B cell (primary cell): ENCODE measurements around the gene CAMKK2.

Source experiments
- EZH2 ChIP-seq: IDR thresholded peaks from 2 replicates; pipeline ENCODE4 v1.6.1; 2012; ENCODE audit warnings: borderline replicate concordance, low read depth, mild to moderate bottlenecking, moderate library complexity, low read length; ENCODE audit not compliant: insufficient read depth, poor library complexity, severe bottlenecking
- TF ChIP-seq, protein P1 (sequence below): fragments of 200-600 bp; IDR thresholded peaks from one replicate; pipeline ENCODE4 v1.8.0; 2022; ENCODE audit warnings: antibody characterized with exemption, mild to moderate bottlenecking

DNA sequence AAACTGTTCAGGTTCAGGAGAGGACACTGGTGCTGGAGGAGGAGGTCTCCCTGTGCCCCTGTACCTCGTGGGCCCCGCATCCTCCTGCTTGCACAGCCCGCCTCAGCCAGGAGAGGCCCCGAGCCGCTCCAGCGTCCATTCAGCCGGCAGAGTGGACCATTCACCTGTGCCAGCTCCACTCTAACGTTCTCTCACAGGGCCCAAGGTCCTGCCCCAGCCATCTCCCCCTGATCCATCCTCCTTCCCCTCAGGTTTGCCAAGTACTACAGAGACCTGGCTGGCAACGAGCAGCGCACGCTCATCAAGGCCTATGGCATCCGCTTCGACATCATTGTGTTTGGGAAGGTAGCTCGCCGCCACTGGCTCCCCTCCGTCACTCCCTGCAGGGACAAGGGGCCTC is 64.3 kb downstream of the CAMKK2 start:
- TF ChIP-seq, protein P1, sequence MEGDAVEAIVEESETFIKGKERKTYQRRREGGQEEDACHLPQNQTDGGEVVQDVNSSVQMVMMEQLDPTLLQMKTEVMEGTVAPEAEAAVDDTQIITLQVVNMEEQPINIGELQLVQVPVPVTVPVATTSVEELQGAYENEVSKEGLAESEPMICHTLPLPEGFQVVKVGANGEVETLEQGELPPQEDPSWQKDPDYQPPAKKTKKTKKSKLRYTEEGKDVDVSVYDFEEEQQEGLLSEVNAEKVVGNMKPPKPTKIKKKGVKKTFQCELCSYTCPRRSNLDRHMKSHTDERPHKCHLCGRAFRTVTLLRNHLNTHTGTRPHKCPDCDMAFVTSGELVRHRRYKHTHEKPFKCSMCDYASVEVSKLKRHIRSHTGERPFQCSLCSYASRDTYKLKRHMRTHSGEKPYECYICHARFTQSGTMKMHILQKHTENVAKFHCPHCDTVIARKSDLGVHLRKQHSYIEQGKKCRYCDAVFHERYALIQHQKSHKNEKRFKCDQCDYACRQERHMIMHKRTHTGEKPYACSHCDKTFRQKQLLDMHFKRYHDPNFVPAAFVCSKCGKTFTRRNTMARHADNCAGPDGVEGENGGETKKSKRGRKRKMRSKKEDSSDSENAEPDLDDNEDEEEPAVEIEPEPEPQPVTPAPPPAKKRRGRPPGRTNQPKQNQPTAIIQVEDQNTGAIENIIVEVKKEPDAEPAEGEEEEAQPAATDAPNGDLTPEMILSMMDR: no peak
- no peak for TF ChIP-seq EZH2
